Activated naive CD4-positive, alpha-beta T cell treated with Interleukin-2 at 50 U/mL for 16 hours (primary cell): ENCODE data around the gene FGF10.

Source experiments
- DNase-seq: peaks from one replicate; pipeline ENCODE4 v3.0.0-alpha.2; 2020

Gene FGF10

DNA sequence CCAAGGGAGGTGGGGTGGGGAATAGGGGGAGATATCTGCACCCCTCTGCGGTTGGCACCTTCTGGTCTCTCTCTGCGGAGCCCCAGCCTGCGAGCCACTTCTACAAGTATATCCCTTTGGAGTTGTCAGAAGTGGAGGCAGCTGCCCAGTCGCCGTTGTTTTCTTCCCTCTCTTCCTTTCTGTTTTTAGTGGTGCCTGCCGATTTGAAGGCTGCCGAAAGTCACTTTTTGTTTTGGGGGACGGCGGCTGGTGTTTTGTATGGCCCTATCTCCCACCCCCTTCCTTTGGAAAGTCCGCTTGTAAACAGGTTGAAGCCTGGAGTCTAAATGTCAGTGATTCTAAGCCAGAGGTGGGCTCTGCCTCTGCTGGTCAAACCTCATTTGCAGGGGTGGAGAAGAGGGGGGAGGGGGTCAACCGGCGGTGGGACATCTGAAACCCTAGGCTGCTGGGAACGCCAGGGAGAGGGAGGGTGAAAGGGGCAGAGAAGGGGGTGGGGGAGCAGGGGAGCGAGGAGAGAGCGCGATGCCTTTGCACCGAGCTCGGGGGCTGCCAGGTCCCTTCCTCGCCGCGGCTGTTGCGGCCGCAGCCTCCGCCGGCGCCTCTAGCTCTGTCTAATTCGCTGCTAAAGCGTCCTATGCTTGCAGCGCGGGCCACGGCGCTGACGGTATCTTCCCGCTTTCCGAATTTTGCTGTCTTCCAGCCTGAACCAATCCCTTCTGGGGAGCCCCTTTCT lies at the start of gene FGF10:
TSS of gene FGF10 (minus strand) at position 331 of the 733 bp plus-strand sequence. CDS start 738 bp downstream, outside the sequence.
- no peak for DNase-seq

GRCh38 chr5:44426944-44427343 lies 37.7 kb upstream of the FGF10 start:
- DNase-seq: no peak

DNA sequence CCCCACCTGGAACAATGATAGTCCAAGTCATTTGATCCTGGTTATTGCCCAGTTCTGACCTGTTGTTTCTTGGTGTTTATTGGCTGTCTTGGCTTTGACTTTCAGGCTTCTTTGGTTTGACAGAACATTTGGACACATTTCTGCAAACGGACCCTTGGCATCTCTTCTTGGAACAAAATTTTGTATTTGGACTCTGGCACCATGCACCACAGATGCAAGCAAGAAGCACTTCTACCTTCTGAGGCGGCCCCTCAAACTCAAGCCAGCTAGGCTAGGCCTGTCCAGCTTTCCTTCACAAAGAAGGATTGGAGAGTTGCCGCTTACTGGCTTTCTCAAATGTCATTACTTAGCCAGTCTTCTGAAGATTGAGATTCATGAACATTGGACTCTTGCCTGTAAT lies 23.1 kb upstream of the FGF10 start:
- no peak for DNase-seq

DNA sequence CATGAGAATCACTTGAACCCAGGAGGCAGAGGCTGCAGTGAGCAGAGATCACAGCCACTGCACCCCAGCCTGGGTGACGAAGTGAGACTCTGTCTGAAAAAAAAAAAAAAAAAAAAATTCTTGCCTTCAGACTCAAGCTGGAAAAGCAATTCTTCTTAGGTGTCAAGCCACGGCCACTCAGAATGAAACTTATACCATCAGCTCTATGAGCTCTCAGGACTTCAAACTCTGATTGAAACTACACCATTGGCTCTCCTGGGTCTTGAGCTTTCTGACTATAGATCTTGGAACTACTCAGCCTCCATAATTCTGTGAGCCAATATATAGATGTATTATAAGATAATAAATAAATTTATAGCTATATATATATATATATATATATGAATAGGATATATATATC lies 12.9 kb upstream of the FGF10 start:
- no peak for DNase-seq

DNA sequence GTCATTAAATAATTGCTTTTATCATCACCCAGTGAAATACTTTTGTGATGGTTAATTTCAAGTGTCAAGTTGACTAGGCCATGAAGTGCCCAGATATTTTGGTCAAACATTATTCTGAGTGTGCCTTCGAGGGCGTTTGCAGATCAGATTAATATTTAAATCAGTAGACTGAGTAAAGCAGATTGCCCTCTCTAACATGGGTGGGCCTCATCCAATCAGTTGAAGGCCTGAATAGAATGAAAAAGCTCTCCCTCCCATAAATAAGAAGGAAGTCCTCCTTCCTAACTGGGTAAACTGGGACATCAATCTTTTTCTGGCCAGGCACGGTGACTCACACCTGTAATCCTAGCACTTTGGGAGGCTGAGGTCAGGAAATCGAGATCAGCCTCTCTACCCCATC lies 12.4 kb upstream of the FGF10 start:
- DNase-seq: no peak

- no peak for DNase-seq
These were observed 9.2 kb upstream of the FGF10 start for GRCh38 chr5:44398382-44398781.

DNA sequence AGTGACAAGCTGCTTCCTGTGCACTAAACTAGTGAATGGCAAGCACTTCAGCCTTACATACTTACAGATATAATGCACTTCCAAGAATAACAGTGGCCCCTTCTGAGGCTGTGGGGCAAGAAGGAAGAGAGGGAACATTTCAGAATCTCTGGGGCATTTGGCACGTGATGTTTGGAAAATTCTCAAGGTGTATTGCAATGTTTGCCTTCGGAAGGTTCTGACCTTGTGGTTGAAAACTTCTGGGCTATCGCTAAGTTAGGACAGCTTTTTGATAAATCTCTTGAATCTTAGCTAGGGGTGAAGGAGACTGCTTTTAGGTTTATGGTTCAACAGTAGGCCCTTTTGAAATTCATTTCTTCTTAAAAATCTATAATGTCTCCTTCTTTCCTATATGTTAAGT lies 7.1 kb upstream of the FGF10 start:
- no peak for DNase-seq

DNA sequence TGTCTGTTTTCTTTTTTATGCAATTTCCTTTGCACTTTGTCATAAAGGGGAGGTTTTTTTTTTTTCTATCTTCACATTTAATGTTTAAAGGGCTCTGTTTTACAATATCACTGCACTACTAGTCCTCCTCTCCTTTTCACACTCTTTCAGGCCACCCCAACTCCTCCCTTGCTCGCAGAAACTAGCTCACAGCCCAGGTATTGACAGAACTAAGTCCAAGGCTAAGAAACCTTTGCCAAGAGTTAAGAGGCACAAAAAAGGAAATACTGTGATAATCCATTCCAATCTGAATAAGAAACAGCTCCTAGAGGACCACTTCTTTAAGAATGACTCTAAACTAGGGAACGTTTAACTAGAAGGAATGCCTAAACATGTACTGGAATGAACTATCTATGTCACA lies 1.1 kb upstream of the FGF10 start:
- no peak for DNase-seq

DNA sequence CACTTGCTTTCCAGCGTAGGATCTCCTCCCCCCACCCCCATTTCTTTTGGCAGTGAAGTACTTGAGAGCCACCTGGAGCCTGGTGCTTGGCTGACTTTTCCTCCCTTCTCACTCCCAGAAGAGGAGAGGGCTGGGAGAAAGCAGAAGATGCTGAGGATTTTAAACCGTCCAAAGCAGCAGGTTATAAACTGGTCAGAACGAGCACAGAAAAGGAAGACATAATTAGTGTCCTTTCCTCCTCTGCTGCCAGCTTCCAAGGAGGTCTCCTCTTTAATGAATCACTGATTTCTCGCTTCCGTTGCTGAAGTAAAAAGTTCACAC lies 563 bp upstream of the FGF10 start:
- no peak for DNase-seq

DNA sequence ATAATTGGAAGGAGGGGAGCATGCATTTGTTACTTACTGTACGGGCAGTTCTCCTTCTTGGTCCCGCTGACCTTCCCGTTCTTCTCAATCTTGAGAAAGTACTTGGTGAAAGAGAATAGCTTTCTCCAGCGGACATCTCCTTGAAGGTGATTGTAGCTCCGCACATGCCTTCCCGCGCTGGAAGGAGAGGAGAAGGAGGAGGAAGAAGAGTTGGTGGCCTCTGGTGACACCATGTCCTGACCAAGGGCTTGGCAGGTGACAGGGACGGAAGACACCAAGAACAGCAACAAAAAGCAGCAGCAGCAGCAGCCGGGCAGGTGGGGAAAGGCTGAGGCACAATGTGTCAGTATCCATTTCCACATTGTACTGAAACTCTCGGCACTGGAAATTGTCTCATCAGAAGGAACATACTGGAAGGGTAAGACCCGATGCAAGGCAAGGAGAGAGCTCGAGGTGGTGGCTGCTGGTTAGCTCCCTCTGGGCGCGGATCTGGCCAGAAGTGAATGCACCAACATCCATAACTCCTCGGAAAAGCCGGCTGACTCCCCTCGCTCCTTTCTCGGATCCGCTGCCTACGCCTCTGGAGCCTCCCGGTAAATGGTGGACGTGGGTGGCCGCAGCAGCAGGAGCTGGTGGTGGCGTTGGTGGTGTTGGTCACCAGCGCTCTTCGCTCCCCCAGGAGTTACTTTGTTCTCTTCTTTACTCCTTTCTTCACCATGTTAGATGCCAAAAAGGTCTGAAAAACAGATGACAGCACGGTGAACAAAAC lies 715 bp downstream of the FGF10 start:
- DNase-seq: no peak

DNA sequence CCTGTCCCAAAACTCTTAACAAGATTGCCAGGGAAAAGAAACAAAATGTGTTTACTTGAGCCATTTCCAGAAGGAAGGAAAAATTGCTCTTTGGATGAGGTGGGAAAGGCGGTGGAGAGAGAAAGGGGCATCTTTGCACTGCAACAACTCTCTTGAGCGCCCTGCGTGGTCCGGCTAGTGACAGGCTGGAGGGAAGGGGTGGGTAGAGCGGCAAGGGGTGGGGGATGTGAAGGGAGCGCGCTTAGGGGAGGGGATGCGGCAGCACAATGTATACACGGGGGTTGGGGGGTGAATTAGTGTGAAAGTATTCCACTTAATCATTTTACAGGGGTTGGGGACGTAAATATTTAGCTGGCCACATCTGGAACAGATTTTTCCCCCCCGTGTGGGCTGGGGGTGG lies 1.3 kb downstream of the FGF10 start:
- DNase-seq: no peak

DNA sequence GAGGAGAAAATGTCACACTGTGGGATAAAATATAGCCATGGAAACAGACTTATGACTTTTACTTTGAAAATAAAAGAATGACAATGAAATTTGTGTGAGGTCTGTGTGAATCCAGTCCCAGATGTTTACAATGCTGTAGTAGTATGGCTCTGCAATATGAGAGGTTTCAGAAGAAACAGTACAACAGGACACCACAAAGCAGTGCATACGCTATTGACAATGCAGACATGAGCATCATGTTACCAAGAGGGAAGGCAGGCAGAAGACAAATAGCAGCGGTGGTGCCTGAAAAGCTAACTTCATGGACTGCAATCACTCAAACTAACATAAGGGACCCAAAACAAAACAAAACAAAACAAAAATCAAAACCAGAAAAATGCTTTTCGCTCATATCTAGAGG lies 1.8 kb downstream of the FGF10 start:
- DNase-seq: no peak

DNA sequence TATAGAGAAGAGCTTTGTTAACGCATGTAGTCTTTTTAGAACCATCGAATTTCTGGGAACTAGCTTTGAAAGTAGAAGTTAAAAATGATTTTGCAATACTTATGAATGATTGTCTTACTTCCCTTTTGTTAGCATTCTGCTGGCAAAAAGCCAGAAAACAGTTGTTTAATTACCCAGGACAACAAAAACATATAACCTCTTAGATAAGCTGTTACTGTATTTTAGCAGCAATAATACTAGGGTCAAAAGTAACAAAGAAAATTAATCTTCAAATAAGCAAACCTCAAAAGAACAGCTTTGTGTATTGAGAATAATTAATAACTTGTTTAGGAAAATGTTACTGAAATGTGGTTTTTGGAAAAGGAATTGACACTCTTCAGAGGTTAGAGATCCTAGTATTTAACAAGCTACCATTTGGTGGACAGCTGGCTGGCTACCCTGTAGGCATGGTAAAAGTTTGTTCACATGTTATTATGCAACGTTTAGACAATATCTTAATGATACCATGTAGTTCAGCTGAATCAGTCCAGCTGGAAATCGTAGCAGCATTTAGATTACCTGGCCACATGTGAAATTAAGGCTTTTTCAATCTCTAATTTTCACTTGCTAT lies 3.8 kb downstream of the FGF10 start:
- no peak for DNase-seq

DNA sequence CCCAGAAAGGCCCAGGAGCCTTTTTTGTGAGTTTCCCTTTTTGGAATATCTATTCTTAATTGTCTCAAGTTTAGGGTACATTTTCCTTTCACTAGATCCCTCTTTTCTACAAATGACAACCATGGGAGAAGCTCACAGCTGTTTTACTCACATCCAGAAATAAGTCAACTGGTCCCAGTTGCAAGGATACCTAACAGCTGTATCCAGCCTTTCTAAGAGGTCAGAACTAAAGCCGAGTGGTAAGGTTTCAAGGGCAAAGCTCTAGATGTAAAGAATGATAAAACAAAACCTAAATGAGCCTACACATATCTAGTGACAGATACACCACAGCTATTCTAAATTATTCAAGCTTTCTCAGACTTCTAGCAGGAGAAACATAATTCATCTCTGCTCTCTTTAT lies 4.4 kb downstream of the FGF10 start:
- no peak for DNase-seq

- no peak for DNase-seq
These were observed 6.3 kb downstream of the FGF10 start for GRCh38 chr5:44382894-44383293.

DNA sequence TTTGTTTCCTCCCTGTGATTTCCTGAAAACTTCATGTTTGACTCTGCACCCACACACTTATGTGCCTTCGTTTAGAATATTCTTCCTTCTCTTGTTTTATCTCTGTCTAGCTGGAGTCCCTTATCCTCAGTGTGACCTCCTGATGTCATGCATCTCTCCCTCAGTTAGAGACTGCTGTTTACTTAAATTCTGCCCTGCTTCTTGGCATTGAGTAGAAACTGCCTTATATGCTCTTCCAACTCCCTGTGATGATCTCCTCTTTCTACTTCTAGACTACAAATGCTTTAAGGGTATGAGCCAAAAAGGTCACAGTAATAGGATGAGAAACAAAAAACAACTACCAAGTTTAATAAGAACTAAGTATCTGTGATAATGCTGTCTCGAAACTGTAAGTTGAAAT lies 12.2 kb downstream of the FGF10 start:
- DNase-seq: no peak

DNA sequence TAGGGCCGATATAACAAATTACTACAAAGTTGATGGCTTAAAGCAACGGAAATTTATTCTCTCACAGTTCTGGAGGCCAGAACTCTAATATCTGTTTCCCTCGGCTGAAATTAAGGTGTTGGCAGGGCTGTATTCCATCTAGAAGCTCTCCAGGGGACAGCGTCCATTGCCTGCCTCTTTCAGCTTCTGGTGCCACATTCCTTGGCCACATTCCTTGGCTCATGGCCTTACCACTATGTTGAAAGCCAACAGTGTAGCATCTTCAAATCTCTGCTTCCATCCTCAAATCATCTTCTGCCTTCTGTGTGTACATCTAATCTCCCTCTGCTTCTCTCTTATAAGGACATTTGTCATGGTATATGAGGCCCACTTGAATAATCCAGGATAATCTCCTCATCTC lies 17.2 kb downstream of the FGF10 start:
- no peak for DNase-seq

- DNase-seq: no peak
These were observed 22.0 kb downstream of the FGF10 start for GRCh38 chr5:44367203-44367602.

- DNase-seq: no peak
These were observed 23.9 kb downstream of the FGF10 start for GRCh38 chr5:44365345-44365744.

DNA sequence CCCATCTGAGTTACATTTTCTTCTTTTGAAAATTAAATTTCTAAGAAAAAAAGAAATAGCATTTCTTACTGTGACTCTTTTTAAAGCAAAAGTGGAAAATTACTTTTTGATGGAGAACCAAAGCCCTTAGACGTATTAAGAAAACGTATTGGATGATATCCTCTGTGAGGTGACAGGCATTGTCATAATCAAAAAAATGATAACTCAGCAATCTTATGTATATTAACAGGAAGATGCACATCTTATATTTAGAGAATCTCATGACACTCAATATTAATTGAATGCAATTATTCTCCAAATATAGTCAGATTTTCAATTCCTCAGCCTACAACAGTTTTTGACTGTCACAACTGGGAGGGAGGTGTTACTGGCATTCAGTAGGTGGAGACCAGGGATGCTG lies 25.1 kb downstream of the FGF10 start:
- no peak for DNase-seq

DNA sequence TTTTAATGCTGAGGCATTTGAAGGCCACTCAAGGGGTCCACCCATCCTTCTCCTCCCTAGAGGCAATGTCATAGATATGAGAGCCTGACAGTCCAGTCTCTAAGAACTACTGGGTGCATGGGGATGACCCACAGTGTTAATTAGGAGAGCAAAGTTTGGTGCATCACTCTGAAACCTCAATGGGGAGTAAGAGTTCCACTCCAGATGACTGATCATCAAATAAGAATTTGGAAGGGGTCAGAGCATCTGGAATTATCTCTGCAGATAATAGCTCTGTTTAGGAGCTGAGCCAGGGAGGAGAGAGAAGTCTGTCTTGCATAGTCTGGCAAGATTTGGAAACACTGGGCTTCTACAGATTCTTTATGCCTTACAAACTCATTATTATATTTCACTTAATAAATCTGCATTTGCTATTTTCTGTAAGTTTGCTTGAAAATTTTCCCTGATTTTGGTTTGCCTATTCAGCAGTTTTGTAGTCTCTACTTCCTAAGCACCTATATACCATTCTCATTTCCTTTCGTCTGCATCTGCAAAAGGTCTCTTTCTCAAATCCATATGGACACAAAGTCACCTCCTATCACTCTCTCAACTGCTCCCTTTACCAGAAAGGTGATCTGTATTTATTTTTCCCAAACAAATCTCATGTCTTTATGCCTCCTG lies 27.7 kb downstream of the FGF10 start:
- DNase-seq: no peak

DNA sequence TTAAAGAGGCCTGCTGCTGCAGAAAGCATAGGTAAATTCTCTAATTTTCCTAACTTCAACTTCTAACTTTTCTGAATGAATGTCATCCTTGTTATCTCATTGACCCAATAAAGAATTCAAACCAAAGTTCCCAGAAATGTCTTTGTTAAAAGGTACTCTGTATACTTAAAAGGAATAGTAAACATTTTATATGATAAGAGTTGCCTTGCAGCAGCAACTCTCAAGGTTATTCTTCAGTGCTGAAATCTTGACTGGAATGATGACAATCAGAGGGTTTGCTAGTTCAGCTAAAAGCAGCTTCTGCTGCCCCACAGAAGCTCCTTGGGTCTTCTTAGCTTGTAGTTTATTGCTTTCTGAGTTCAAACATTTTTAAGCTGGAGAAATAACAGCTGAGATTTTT lies 28.3 kb downstream of the FGF10 start:
- DNase-seq: no peak

DNA sequence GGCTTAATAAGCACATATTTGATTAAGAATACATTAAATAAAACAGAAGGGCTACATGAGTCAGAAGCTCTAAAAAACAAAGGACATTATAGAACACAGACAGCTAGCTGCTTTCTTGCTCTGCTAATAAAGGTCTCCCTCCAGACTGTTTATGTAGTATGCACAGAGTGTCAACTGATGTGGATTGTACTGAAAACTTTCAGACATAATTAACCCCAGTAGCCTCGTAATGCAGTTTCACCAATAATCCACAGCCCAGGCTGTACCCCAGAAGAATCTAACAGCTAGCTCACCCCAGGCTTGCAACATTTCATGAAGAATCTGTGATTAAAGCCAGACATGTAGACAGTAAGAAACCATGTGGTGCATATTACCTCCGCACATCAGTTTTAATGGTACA lies 30.8 kb downstream of the FGF10 start:
- DNase-seq: no peak

DNA sequence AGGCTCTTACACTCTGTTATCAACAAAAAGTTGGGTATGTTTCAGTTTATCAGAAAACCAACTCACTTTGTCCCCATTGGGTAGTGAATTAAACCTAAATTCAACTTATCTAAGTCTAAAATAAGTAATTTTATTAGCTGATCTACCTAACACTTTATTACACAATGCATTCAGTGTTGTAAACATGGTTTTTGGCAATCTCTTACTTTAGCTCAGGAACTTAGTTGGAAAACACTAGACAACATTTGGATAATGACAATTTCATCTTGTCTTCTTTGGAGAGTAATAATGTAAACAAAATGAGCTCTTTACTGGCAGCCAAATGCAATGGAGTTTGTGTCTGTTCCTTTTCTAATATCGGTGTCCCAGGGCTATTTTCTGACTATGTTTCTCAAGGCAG lies 33.0 kb downstream of the FGF10 start:
- no peak for DNase-seq
